Activated CD8-positive, alpha-beta T cell treated with anti-CD3 and anti-CD28 coated beads for 36 hours (primary cell): Measurements from ENCODE around the gene AACS. TPM values are rescaled to one million over a fixed set of nuclear protein-coding genes. Genes with fewer than 3 reads are reported as not detected.

ENCODE experiments used
- ATAC-seq: fragments of 200-7000 bp; cut with Tn5 transposase; one replicate; pipeline ENCODE4 v1.10.0; 2021; ENCODE audit warnings: mild to moderate bottlenecking, moderate library complexity
- CTCF ChIA-PET: fragments of 350-600 bp; sonication (Branson Sonifier 250); formaldehyde crosslinking; loops from one replicate; lab custom pipeline; 2021; ENCODE audit warnings: antibody characterized with exemption; lab: Charles Lee
- POLR2A ChIA-PET: fragments of 350-600 bp; sonication (Branson Sonifier 250); formaldehyde crosslinking; loops from one replicate; lab custom pipeline; 2021; ENCODE audit warnings: antibody characterized with exemption; lab: Charles Lee
- DNase-seq: peaks from one replicate; pipeline ENCODE4 v3.0.0-alpha.2; 2020
- H3K27ac Mint-ChIP-seq: one replicate; pipeline ENCODE4 v1.8.0; 2021; ENCODE audit warnings: mild to moderate bottlenecking, mixed read lengths
- H3K27me3 Mint-ChIP-seq: one replicate; pipeline ENCODE4 v1.8.0; 2021; ENCODE audit warnings: mixed read lengths
- H3K36me3 Mint-ChIP-seq: one replicate; pipeline ENCODE4 v1.8.0; 2021; ENCODE audit warnings: low read depth, mixed read lengths
- H3K4me1 Mint-ChIP-seq: one replicate; pipeline ENCODE4 v1.8.0; 2021; ENCODE audit warnings: low read depth, mixed read lengths
- H3K4me3 Mint-ChIP-seq: one replicate; pipeline ENCODE4 v1.8.0; 2021; ENCODE audit warnings: mild to moderate bottlenecking, moderate library complexity, mixed read lengths
- H3K9me3 Mint-ChIP-seq: one replicate; pipeline ENCODE4 v1.8.0; 2021; ENCODE audit warnings: mixed read lengths
- CTCF ChIP-seq: fragments of 200-600 bp; IDR thresholded peaks from one replicate; pipeline ENCODE4 v1.8.0; 2022; ENCODE audit warnings: antibody characterized with exemption, mild to moderate bottlenecking
- intact Hi-C: fragments of 100-400 bp; cut with micrococcal nuclease; formaldehyde crosslinking; loops from one replicate; pipeline ENCODE4 v1.10.0; 2022
- total RNA-seq, 2 experiments: library from RNA; stranded (reverse); gene quantifications; one replicate each; pipeline ENCODE4 v1.2.3, GENCODE V29; 2021

The AACS gene
- total RNA-seq, 2 experiments from 2014 or later: 15.7 to 17.6 TPM

DNA sequence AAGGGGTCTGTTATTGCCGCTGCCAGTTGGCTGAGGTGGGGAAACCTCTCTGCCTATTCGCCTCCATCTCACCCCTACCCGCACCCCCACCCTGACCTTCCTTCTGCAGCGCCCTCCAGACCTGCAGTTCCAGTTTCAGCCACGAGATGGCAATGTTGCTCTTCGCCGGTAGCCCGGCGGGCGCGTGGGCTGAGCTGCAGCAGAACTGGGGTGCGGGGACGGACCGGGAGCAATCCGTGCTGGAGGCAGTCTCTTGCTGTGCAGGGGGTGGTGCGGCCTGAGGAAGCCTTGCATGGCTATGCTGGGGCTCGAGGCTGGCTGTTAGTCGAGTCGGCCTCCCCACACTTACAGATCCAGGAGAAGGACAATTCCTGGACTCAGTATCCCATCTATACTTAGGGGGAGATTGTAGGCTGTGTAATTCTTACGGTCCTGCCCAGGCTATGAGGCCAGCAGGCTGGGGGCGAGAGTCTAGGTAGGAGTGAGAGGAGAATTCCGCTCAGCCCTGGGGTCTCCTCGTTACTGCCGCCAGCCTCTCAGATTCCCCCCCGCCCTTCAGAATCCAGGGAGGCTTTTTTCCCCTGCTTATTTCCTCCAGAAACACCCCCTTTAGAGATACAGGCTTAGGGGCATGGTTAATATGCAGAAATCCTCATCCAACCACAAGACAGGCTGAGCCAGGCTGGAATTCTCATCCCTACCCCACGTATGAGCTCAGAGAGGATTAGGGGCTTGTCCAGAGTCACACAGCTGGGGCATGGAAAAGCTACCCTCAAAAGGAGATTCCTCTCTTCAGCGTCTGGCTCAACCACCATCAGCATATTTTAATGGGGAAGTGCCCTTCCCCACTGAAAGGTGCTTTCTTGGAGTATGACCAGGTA lies 118.2 kb downstream of the AACS start:
- Mint-ChIP-seq H3K4me1 (peaks cover 2% of the 10 kb centered on the region), H3K36me3 (no peaks in the 10 kb centered on the region), H3K9me3 (no peaks in the 10 kb centered on the region), H3K27me3 (peaks cover 43% of the 10 kb centered on the region), H3K27ac (no peak overlapping the region), H3K4me3 (no peak overlapping the region)
- peak; percentile 98 for TF ChIP-seq CTCF
- CTCF ChIA-PET: interaction anchor here (0.6 to 3.6 kb wide), 23 partner anchors 8 to 1690 kb away, joined by 3 to 26 read pairs (median 4); no protein-coding TSS in a partner anchor
- peak; percentile 85 for DNase-seq
- ATAC-seq: peak; percentile 81
- POLR2A ChIA-PET: interaction anchor here (0.6 kb wide), 1 partner anchor 502 kb away, joined by 3 read pairs; no protein-coding TSS in a partner anchor
- intact Hi-C loops: loop anchor here (2.0 kb wide), 1 partner anchor 219 kb away; no protein-coding TSS in a partner anchor

DNA sequence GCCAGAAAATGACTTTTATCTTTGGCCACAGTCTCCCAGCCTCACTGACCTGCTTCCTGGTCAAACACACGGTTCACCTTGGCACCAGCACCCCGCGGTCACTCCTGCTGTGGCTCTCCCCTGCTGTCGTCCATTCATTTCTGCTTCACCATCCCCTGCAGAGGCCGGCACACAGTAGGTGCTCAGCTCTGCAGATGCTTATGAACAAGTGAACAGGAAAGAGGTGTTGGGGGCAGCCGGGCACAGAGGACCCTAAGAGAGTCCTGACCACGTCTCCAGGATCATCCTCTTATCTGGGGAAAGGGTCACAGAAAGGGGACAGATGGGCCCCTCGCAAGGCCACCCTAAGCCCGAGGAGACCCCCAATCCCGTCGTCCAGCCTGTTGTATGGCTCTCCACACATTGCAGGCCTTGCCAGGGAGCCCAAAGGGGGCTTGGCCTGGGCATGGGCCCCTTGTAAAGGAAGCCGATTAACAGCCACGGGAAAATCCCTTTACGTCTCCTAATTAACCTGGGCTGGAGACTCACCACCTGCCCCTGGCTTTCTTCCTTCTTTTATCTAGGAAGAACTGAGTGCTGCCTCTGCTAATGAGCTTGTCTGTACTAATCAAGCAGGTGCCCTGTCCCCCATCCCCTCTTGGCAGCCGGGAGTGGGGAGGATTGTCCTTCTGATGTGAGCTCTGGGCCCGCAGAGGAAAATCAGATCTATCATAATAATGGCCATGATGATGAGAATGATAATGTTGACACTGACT lies 119.2 kb downstream of the AACS start:
- intact Hi-C loops: no loop called here
- Mint-ChIP-seq H3K4me1 (peaks cover 2% of the 10 kb centered on the region), H3K36me3 (no peaks in the 10 kb centered on the region), H3K9me3 (no peaks in the 10 kb centered on the region), H3K27me3 (peaks cover 52% of the 10 kb centered on the region), H3K4me3 (no peak overlapping the region), H3K27ac (no peak overlapping the region)
- POLR2A ChIA-PET: no interaction called here
- CTCF ChIA-PET: interaction anchor here (1.1 to 3.6 kb wide), 11 partner anchors 7 to 220 kb away, joined by 3 to 26 read pairs (median 6); no protein-coding TSS in a partner anchor
- no peak for ATAC-seq
- TF ChIP-seq CTCF: no peak
- DNase-seq: no peak

- intact Hi-C loops: no loop called here
- CTCF ChIA-PET: interaction anchor here (1.5 to 3.6 kb wide), 3 partner anchors 18 to 219 kb away, joined by 6 to 26 read pairs (median 13); no protein-coding TSS in a partner anchor
- DNase-seq (no peak), ATAC-seq (no peak)
- POLR2A ChIA-PET: no interaction called here
- Mint-ChIP-seq H3K36me3 (no peaks in the 10 kb centered on the region), H3K27ac (no peak overlapping the region), H3K9me3 (no peaks in the 10 kb centered on the region), H3K4me3 (no peak overlapping the region), H3K27me3 (peaks cover 58% of the 10 kb centered on the region), H3K4me1 (peaks cover 2% of the 10 kb centered on the region)
- TF ChIP-seq CTCF: no peak
Observed at GRCh38 chr12:125185311-125185739, 120.1 kb downstream of the AACS start.

GRCh38 chr12:125185740-125186470 lies 120.7 kb downstream of the AACS start, which contains the start of gene TMEM132B:
TSS of gene TMEM132B (plus strand) at chr12:125186386.
- Mint-ChIP-seq H3K27me3 (peaks cover 58% of the 10 kb centered on the region), H3K27ac (no peak within 1 kb of the TSS), H3K9me3 (no peaks in the 10 kb centered on the region), H3K4me1 (peaks cover 2% of the 10 kb centered on the region), H3K36me3 (no peaks in the 10 kb centered on the region), H3K4me3 (no peak within 1 kb of the TSS)
- TF ChIP-seq CTCF: no peak
- ATAC-seq (peak; percentile 78), DNase-seq (peak; percentile 52)
- intact Hi-C loops: no loop called here
- ChIA-PET CTCF (interaction anchor here (1.5 to 3.6 kb wide), 2 partner anchors 216 to 218 kb away, joined by 6 to 26 read pairs; no protein-coding TSS in a partner anchor), POLR2A (interaction anchor here (0.7 kb wide), 1 partner anchor 149 kb away, joined by 5 read pairs; no protein-coding TSS in a partner anchor)
